ENCODE measurements around the gene PXDC1. TPM values are rescaled to one million over a fixed set of nuclear protein-coding genes. Genes with fewer than 3 reads are reported as not detected.

Gene PXDC1
- total RNA-seq, 1 experiment from 2014 or later, result 6.3 TPM

DNA sequence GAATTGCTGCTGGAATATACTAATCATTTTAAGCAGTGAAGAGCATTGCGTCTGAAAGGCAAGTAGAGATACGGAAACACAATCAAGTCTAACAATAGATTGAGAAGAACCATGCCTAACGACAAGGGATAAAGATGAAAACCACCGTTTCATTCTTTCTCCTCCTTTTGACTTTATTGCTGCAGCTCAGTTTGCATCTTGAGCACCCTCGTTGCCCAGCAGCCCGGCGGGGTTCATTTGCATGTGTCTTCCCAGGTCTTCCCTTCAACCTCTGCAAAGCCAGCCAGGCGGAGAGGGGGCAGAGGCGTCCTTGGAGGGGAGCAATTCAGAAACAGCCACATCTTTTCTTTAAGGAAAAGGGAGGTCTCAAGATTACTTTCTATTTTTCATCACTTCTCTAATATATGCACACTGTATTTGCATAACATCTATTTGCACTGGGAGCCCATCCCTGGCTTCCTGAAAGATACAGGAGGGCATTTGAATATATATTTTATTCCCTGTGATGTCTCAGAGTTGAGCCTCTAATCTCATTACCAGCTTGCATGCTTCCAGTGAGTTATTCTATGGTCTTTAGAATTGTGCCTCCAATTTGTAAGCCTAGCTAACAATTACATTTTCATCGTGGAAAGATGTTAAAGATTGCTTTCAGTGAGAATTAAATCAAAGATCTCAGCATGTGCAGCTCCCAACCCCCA lies 18.7 kb upstream of the PXDC1 start:
- Histone ChIP-seq H3K4me2 (ENCODE audit: low read length) (no peak overlapping the region), H2AFZ (ENCODE audit: low read depth, low read length, poor library complexity, severe bottlenecking) (no peak overlapping the region), H3K79me2 (ENCODE audit: insufficient read depth, low read length) (no peaks in the 10 kb centered on the region), H3K9ac (ENCODE audit: low read length) (no peak overlapping the region), H3K4me3 (replicated peaks in 1 of 2; ENCODE audit: low read depth in 1 of 2, low read length in 2 of 2) (no peak overlapping the region), H4K20me1 (ENCODE audit: insufficient read depth) (no peaks in the 10 kb centered on the region), H3K36me3 (ENCODE audit: control insufficient read depth in 1 of 2, insufficient read depth in 2 of 2, low read length in 2 of 2) (no peaks in the 10 kb centered on the region), H3K9me3 (ENCODE audit: control insufficient read depth in 1 of 2, insufficient read depth in 1 of 2, low read depth in 1 of 2, low read length in 2 of 2) (no peaks in the 10 kb centered on the region), H3K27me3 (ENCODE audit: insufficient read depth, low read length) (no peaks in the 10 kb centered on the region), H3K9me2 (ENCODE audit: insufficient read depth) (no peaks in the 10 kb centered on the region), H3K27ac (ENCODE audit: low read depth, low read length) (no peak overlapping the region), H3K4me1 (ENCODE audit: control insufficient read depth in 1 of 2, insufficient read depth in 2 of 2, low read length in 2 of 2) (no peaks in the 10 kb centered on the region)
- BruUV-seq (replicated peaks), result no TSS peak
- ChIA-PET RAD21 (ENCODE audit: low non-redundant PET in 1 of 2, low total read pairs in 2 of 2, uncharacterized antibody in 2 of 2, unreplicated experiment in 2 of 2) (no interaction called here), POLR2A (no interaction called here), CTCF (no interaction called here)
- DNase-seq (ENCODE audit: low read depth, low spot score) (no peak), ATAC-seq (no peak)
- TF ChIP-seq SRF (IDR thresholded peaks at IDR 0.05; ENCODE audit: low read depth) (no peak), REST (IDR thresholded peaks at IDR 0.05; ENCODE audit: low read depth) (no peak), EZH2phosphoT487 (IDR thresholded peaks at IDR 0.05; ENCODE audit: borderline replicate concordance) (no peak), EGR1 (IDR thresholded peaks at IDR 0.05; ENCODE audit: low read depth) (no peak), ELF1 (IDR thresholded peaks at IDR 0.05; ENCODE audit: borderline replicate concordance, low read depth) (no peak), RAD21 (IDR thresholded peaks at IDR 0.05; ENCODE audit: low read depth) (no peak), ZFX (IDR thresholded peaks at IDR 0.05) (no peak), POLR2A (IDR thresholded peaks at IDR 0.05; ENCODE audit: borderline replicate concordance, extremely low read depth, insufficient read depth, insufficient read length) (no peak), SP1 (IDR thresholded peaks at IDR 0.05; ENCODE audit: low read depth) (no peak), YY1 (IDR thresholded peaks at IDR 0.05; ENCODE audit: extremely low read depth, insufficient replicate concordance, low read depth, low read length) (no peak), ATF3 (IDR thresholded peaks at IDR 0.05) (no peak), CBX3 (IDR thresholded peaks at IDR 0.05; ENCODE audit: low read depth) (no peak), SIN3A (IDR thresholded peaks at IDR 0.05; ENCODE audit: low read depth) (no peak), TCF7L2 (IDR thresholded peaks at IDR 0.05; ENCODE audit: borderline replicate concordance, extremely low read depth, insufficient read depth, insufficient read length) (no peak), FOSL1 (IDR thresholded peaks at IDR 0.05; ENCODE audit: low read depth) (no peak)
- TF ChIP-seq, protein P1, sequence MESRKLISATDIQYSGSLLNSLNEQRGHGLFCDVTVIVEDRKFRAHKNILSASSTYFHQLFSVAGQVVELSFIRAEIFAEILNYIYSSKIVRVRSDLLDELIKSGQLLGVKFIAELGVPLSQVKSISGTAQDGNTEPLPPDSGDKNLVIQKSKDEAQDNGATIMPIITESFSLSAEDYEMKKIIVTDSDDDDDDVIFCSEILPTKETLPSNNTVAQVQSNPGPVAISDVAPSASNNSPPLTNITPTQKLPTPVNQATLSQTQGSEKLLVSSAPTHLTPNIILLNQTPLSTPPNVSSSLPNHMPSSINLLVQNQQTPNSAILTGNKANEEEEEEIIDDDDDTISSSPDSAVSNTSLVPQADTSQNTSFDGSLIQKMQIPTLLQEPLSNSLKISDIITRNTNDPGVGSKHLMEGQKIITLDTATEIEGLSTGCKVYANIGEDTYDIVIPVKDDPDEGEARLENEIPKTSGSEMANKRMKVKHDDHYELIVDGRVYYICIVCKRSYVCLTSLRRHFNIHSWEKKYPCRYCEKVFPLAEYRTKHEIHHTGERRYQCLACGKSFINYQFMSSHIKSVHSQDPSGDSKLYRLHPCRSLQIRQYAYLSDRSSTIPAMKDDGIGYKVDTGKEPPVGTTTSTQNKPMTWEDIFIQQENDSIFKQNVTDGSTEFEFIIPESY (IDR thresholded peaks at IDR 0.05; ENCODE audit: extremely low read depth, insufficient replicate concordance, low read length), result no peak
- TF ChIP-seq, protein P2, sequence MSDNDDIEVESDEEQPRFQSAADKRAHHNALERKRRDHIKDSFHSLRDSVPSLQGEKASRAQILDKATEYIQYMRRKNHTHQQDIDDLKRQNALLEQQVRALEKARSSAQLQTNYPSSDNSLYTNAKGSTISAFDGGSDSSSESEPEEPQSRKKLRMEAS (IDR thresholded peaks at IDR 0.05), result no peak
- TF ChIP-seq, protein P3, sequence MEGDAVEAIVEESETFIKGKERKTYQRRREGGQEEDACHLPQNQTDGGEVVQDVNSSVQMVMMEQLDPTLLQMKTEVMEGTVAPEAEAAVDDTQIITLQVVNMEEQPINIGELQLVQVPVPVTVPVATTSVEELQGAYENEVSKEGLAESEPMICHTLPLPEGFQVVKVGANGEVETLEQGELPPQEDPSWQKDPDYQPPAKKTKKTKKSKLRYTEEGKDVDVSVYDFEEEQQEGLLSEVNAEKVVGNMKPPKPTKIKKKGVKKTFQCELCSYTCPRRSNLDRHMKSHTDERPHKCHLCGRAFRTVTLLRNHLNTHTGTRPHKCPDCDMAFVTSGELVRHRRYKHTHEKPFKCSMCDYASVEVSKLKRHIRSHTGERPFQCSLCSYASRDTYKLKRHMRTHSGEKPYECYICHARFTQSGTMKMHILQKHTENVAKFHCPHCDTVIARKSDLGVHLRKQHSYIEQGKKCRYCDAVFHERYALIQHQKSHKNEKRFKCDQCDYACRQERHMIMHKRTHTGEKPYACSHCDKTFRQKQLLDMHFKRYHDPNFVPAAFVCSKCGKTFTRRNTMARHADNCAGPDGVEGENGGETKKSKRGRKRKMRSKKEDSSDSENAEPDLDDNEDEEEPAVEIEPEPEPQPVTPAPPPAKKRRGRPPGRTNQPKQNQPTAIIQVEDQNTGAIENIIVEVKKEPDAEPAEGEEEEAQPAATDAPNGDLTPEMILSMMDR (IDR thresholded peaks at IDR 0.05 in 2 of 3, conservative IDR thresholded peaks at IDR 0.05 in 1 of 3; ENCODE audit: borderline replicate concordance in 1 of 3, insufficient read depth in 1 of 3, low read depth in 2 of 3, low read length in 2 of 3), result no peak
- intact Hi-C loops (cut with micrococcal nuclease), result no loop called here
